ENCODE measurements around the gene ATP2B1.

Gene ATP2B1

GRCh38 chr12:89690925-89691324 is 17.7 kb downstream of the ATP2B1 start:
- no peak for DNase-seq

DNA sequence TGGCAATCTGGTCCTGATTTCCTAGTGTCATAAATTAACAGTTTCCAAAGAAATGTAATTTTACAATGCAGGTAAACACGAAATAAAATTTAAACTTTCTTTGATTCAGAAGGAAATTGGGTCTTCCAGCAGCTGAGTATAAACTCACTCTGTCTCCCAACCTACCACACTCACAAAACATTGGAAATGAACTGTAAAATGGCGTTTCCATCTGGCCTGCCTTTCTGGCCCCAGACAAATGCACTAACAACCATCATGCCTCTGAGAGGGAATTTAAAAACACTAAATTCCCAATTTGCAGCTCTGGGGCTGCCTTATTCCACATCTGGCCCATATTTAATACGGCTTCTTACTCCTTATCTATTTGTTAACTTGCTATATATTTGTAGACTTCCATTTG is 19.3 kb downstream of the ATP2B1 start:
- no peak for DNase-seq

DNA sequence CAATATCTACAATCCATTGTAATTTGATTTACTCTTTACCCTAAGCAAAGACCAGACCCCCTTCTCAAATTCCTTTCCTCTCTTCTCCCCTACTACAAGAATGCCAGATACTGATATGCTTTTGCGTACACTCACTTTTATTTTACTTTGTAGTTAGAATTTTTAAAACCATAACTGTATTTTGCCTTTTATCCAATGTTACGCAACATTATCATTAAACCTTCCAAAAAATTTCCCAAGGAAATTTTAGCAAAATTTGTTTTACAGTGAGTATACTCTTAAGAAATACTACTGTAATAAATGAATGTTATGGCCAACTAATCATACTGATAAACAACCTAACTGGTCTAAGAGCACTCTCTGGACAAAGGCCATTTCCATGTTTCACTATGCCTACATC is 22.3 kb downstream of the ATP2B1 start:
- DNase-seq, result no peak

DNA sequence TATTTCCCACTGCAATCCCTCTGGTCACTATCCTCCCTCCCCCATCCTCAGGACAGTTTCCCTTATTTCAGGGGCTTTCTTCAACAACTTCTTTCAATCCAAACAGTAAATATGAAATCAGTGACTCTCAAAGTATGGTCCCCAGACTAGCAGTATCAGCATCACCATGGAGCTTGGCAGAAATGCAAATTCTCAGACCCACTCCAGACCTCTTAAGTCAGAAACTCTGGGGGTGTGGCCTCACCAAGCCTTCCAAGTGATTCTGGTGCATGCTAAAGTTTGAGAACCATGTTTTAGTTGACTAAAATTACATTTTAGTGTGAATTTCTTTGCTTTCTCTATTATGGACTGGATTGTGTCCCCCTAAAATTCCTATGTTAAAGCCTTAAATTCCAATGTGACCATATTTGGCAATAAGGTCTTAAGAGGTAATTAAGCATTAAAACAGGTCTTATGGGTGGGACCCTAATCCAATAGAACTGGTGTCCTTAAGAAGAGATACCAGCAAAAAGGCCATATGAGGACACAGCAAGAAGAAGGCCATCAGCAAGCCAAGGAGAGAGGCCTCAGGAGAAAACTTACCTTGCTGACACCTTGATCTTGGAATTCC is 23.2 kb downstream of the ATP2B1 start:
- no peak for DNase-seq

GRCh38 chr12:89684136-89684535 is 24.5 kb downstream of the ATP2B1 start:
- no peak for DNase-seq

GRCh38 chr12:89682284-89682683 is 26.4 kb downstream of the ATP2B1 start:
- DNase-seq, result no peak

GRCh38 chr12:89680409-89680808 is 28.2 kb downstream of the ATP2B1 start:
- no peak for DNase-seq

DNA sequence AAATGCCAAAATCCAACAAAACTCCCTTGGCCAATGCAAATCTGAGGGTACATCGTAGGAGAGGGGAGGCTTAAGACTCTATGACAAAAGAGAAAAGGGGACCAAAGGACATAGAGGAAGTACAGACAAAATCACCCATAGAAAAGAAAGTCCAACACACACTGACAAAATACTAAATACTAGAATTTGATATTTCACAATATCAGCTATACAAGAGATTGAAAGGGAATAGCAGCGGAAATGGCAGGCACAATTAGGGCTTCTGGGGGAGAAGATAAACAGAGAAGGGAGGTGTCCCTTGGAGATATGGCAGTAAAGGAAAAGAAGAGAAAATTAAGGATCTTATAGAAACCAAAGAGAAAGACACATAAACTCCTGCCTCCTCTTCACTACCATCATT is 29.0 kb downstream of the ATP2B1 start:
- DNase-seq, result no peak

- DNase-seq, result no peak
These were observed 30.4 kb downstream of the ATP2B1 start for GRCh38 chr12:89678225-89678624.

DNA sequence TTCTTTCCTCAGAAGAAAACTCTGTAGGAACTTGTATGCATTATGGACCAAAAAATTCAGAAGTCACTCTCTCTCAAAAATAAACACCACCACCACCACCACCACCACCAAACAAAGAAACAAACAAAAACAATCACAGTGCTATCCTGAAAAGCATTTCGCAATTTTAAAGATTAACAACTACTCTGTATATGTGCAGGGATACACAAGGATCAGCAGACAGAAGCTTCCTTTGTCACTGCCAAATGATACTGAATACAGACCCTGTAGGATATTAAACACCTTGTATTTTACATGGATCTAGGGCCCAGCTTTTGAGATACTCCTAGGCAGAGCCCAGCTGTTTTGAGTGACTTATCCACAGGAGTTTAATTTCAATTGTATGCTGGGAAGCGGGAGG is 31.7 kb downstream of the ATP2B1 start:
- no peak for DNase-seq

DNA sequence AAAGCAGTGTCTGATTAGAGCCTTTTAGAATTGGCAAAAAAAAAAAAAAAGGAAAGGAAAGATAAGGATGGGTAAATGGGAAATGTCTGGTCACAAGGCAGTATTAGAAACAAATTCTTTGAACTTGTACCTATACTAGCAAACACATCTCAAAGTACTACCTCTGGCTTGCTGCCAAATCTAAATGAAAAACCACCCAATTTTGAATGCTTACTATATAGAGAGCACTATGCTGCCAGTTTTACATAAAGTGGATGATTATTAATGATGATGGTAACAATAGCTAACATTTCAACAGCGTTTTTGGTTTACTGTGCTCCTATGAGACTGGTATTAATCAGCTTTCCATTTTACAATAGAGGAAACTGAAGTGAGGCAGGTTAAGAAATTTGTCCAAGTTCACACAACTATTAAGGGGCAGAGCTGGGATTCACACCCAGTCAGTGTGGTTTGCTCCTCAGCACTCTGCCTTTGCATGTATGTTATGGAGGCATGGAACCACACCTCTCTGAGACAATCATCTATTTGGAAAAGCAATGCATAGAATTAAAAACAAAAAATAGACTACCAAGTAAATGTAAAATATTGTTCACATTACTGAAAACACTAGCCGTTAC is 34.2 kb downstream of the ATP2B1 start:
- no peak for DNase-seq

GRCh38 chr12:89673603-89674002 is 35.0 kb downstream of the ATP2B1 start:
- DNase-seq, result no peak

DNA sequence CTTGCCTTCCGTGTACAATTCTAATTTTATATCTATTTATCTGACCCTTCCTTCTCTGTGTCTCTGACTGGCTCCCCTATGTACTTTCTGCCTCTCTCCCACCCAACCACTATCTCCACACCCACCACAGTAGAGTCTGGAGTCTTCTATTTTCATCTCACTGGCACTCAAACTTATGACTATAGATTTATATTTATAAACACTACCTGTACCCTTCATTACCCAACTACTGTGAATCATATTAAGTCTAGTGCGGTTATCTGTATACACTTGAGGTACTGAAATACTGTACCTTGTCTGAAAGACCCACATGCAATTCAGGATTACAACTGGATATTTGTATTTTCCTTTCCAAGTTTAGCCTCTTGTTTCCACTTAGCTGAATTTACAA is 36.1 kb downstream of the ATP2B1 start:
- no peak for DNase-seq

GRCh38 chr12:89671469-89671868 is 37.2 kb downstream of the ATP2B1 start:
- DNase-seq, result no peak

GRCh38 chr12:89669197-89669596 is 39.4 kb downstream of the ATP2B1 start:
- DNase-seq, result no peak

- DNase-seq, result no peak
These were observed 43.1 kb downstream of the ATP2B1 start for GRCh38 chr12:89665556-89665955.

- DNase-seq, result no peak
These were observed 44.2 kb downstream of the ATP2B1 start for GRCh38 chr12:89664441-89664840.

DNA sequence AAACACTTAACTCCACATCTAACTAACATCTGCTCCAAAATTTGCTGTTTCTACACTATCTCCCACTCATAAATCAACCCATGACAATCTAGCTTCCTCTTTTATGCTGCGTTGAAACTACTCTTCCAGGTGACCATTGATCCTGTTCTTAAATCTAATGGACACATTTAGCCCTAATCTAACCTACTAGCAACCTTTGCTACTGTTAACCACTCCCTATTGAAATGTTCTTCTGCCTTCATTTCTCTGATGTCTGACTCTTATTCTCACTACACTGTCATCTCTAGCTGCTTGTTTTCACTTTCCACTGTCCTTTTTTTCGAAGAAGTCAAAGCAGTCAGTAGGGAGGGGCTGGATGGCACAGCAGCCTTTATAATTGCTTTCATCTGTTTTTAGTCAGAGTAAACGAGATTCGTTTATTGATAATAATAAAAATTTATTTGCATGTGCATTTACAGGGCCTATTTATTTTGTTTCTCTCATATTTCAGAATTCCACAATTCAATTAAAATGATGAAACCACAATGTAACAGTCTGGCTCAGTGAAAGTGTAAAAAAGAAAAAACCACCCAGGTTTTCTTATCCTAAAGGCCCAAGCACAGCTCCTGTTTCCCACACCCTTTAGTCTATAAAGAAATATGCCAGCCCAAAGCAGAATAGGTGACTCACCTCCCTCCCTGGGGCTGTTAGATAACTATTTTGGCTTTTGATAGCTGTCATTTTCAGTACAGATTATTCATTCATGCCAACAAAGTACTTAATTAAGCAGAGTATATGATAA is 44.9 kb downstream of the ATP2B1 start:
- peak; percentile 48 for DNase-seq

DNA sequence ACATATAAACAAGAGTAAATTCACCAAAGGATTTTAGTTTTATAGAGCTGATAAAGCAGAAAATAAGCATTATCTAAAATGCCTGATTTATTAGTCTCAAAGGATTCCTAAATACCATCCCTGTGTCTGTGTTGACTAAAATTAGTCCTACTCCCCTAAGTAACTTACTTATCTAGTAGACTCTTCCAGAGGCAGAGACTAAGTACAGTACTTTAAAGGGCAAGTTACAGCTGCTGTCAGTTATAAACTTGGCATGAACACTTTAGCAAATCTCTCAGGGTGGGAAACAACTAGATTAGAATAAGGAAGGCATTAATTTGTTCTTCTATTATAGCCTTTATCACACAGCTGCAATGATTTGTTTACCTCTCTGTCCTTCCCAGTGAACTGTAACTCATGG is 46.0 kb downstream of the ATP2B1 start:
- no peak for DNase-seq

- DNase-seq, result no peak
These were observed 46.8 kb downstream of the ATP2B1 start for GRCh38 chr12:89661706-89662330.

DNA sequence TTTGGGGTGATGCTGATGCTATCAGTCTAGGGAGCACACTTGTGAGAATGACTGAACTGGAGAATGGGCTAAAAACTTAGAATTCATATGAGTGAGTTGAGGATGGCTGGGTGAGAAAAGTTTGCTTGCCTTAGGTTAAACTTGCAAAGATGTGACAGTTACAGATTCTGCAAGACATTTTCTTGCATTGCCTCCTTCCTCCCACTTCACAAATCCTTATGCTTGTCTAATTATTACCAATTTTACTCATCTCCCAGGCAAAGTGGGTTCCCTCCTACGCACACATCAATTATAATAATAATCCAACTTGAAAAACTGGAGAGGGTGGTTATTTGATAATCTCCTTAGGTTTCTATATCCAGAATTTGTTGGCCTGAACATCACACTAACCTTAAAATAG is 50.9 kb downstream of the ATP2B1 start:
- no peak for DNase-seq

DNA sequence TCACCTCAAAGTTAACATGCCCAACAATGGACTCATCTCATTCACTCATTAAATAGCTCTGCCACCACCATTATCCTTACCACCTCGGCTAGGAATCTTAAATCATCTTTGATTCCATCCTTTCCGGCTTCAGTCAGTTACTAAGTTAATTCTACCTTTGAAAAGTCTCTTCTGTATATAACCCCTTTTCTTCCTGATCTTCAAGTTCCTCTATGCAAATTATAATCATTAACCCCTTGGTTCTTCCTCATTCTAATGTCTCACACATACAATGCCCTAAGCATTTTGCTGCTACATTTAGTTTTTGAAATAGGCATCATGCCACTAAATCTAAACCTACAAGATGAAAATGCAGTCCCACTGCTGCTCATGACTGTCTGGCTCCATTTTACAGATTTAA is 51.6 kb downstream of the ATP2B1 start:
- DNase-seq, result no peak

DNA sequence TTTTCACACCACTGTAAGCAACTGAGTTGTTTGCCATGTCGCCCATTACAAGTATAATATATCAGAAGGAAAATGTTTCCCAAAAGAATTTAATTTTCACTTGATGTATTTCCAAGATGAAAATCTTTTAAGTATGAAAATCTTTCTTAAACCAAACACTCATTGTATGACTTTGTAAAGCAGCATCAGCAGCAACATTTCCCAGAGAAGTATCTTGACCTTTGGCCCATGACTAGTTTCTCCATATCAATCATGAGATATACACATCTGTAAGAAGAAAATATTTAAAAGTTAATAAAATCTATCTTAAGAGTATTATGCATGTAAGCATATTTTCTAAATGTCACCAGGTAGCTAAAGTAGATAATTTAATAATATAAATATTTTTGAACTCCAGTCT is 52.8 kb downstream of the ATP2B1 start:
- no peak for DNase-seq

DNA sequence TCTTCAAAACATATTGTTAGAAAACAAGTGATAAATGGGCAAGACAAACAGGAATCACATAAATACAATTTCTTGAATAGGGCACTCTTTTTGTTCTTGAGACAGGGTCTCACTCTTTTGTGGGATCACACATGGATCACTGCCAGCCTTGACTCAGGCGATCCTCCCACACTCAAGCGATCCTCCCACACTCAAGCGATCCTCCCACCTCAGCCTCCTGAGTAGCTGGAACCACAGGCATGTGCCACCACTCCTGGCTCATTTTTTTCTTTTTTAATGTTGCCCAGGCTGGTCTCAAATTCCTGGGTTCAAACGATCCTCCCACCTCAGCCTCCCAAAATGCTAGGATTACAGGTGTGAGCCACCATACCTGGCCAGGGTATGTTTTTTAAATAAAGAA is 57.4 kb downstream of the ATP2B1 start:
- DNase-seq, result no peak
